ENCODE measurements around the gene ARMC10.

GRCh38 chr7:103097041-103097440 is 22.1 kb downstream of the ARMC10 start:
- TF ChIP-seq EZH2 (IDR thresholded peaks at IDR 0.05; ENCODE audit: low read length, unreplicated experiment) (no peak), CTCF (conservative IDR thresholded peaks at IDR 0.05; ENCODE audit: low read depth, low read length) (no peak), EZH2phosphoT487 (IDR thresholded peaks at IDR 0.05; ENCODE audit: borderline replicate concordance, low read length) (no peak)
